ENCODE data around the gene GID8. TPM values are rescaled to one million over a fixed set of nuclear protein-coding genes. Genes with fewer than 3 reads are reported as not detected.
A peak's percentile ranks its signal among the peaks of the same experiment; 100 is the strongest.

GID8 gene
- total and polyA plus RNA-seq, 2 of the 4 experiments (the other 2 are of a cell fraction) = 21.5 to 33.9 TPM

GRCh38 chr20:62935204-62935967, 2.6 kb upstream of the GID8 start:
- dilution Hi-C loops (cut with HindIII; ENCODE audit: low sequenced_read_pairs, unreplicated experiment) = no loop called here

More at GRCh38 chr20:62935204-62935967, 2.6 kb upstream of the GID8 start:
- Histone ChIP-seq H2AFZ (replicated peaks; ENCODE audit: low read length, poor library complexity) (no peak overlapping the region), H2BK120ac (ENCODE audit: low read depth, low read length) (no peak overlapping the region), H2BK15ac (ENCODE audit: low read depth, low read length) (no peak overlapping the region), H2BK5ac (ENCODE audit: low read depth, low read length, poor library complexity, severe bottlenecking) (no peak overlapping the region), H3K9me3 (ENCODE audit: control insufficient read depth, insufficient read depth, low read length) (no peaks in the 10 kb centered on the region), H4K91ac (ENCODE audit: insufficient read depth, low read depth, low read length) (no peak overlapping the region), H3K14ac (replicated peaks; ENCODE audit: low read depth, low read length) (no peak overlapping the region), H3K4ac (ENCODE audit: low read depth, low read length) (0 out of 2 replicates have a peak overlapping the region, but pooled peaks have one; percentile 7), H2AK5ac (ENCODE audit: low read depth, low read length) (no peak overlapping the region), H3K18ac (ENCODE audit: low read depth, low read length) (no peak overlapping the region), H3K4me3 (ENCODE audit: insufficient read depth, low read depth, low read length) (no peak overlapping the region), H2BK20ac (ENCODE audit: low read depth, low read length) (no peak overlapping the region), H3K9me1 (ENCODE audit: insufficient read depth, low read length) (peaks cover 33% of the 10 kb centered on the region), H3K27ac (ENCODE audit: insufficient read depth, low read length) (peak overlapping the region; percentile 28; the same call in 1 of the 2 replicates), H3K36me3 (ENCODE audit: control insufficient read depth, insufficient read depth, low read length) (peaks cover 17% of the 10 kb centered on the region), H3K27me3 (ENCODE audit: control insufficient read depth, insufficient read depth, low read length) (no peaks in the 10 kb centered on the region), H3K9ac (ENCODE audit: low read depth, low read length) (no peak overlapping the region), H3K4me2 (ENCODE audit: low read depth, low read length) (no peak overlapping the region), H4K5ac (ENCODE audit: low read depth, low read length) (no peak overlapping the region), H3K23ac (ENCODE audit: low read depth, low read length) (peak overlapping the region; percentile 48), H2AK9ac (replicated peaks; ENCODE audit: low read depth, low read length, poor library complexity) (peak overlapping the region; percentile 0), H4K20me1 (ENCODE audit: insufficient read depth, low read length) (peaks cover 76% of the 10 kb centered on the region), H4K8ac (ENCODE audit: low read depth in 2 of 2, low read length in 2 of 2) (peak overlapping the region; percentile 8 to 44; a peak in 2 of 4 replicates), H3K4me1 (ENCODE audit: control insufficient read depth, insufficient read depth, low read length) (peaks cover 14% of the 10 kb centered on the region), H3K56ac (ENCODE audit: extremely low read depth, insufficient read depth, low read length) (no peak overlapping the region), H3K79me1 (ENCODE audit: low read depth in 1 of 2, low read length in 2 of 2) (peaks cover 3 to 59% of the 10 kb centered on the region in 2 experiments; a peak in 3 of 4 replicates)
- POLR2A ChIA-PET (ENCODE audit: unreplicated experiment) = no interaction called here
- no peak for TF ChIP-seq CEBPB (IDR thresholded peaks at IDR 0.05; ENCODE audit: low read depth, low read length)
- TF ChIP-seq USF2 (IDR thresholded peaks at IDR 0.05; ENCODE audit: low read depth, low read length) = no peak
- TF ChIP-seq MAFK (IDR thresholded peaks at IDR 0.05; ENCODE audit: low read depth, low read length) = peak; percentile 56
- in situ Hi-C loops (cut with MboI; ENCODE audit: low sequenced_read_pairs) = no loop called here
- BruUV-seq (replicated peaks) = no TSS peak
- intact Hi-C loops (cut with micrococcal nuclease) = no loop called here
- 73% methylated on average over 3 of the region's 12 CpGs; no CpG with 5 or more reads in 1 of the 2 experiments for WGBS, 2 experiments (ENCODE audit: extremely low coverage in 2 of 2, insufficient read length in 1 of 2)
- DNase-seq (no peak), ATAC-seq (ENCODE audit: low read depth) (no peak)
- CTCF ChIA-PET = no interaction called here

Data from IMR-90 (cell line).